ENCODE data around the gene PEX12.

DNA sequence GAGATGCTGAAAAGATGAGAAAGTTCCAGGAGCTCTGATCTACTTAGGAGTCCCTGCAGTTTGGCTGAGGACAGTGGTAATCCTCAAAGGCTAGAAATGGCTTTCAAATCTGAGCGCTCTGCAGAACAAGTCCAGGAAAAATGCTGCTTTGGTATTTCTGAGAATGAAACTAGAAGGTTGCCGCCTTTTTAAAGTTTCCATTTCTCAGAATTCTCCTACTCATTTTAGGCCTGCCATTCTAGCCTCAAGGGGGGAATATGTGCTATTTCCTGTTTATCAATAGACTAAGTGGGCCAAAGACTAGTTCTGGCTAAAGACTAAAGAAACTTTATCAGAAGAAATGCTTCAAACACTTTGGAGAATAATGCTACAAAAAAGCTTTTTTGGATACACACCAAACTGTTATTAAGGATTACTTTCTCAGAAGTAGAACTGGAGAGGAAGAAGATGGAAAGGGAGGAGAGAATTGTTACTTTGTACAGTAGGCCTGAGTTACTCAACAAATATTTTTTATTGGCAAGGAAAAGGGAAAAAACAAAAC is 40.7 kb downstream of the PEX12 start, which contains the start of gene SLFN12L:
- TF ChIP-seq, protein P1, sequence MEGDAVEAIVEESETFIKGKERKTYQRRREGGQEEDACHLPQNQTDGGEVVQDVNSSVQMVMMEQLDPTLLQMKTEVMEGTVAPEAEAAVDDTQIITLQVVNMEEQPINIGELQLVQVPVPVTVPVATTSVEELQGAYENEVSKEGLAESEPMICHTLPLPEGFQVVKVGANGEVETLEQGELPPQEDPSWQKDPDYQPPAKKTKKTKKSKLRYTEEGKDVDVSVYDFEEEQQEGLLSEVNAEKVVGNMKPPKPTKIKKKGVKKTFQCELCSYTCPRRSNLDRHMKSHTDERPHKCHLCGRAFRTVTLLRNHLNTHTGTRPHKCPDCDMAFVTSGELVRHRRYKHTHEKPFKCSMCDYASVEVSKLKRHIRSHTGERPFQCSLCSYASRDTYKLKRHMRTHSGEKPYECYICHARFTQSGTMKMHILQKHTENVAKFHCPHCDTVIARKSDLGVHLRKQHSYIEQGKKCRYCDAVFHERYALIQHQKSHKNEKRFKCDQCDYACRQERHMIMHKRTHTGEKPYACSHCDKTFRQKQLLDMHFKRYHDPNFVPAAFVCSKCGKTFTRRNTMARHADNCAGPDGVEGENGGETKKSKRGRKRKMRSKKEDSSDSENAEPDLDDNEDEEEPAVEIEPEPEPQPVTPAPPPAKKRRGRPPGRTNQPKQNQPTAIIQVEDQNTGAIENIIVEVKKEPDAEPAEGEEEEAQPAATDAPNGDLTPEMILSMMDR (conservative IDR thresholded peaks at IDR 0.05; ENCODE audit: low read depth, low read length): no peak
- TF ChIP-seq EZH2 (IDR thresholded peaks at IDR 0.05; ENCODE audit: low read length, unreplicated experiment): no peak
- TF ChIP-seq EZH2phosphoT487 (IDR thresholded peaks at IDR 0.05; ENCODE audit: borderline replicate concordance, low read length): no peak
